ENCODE data around the gene MYOZ2.

Gene MYOZ2

DNA sequence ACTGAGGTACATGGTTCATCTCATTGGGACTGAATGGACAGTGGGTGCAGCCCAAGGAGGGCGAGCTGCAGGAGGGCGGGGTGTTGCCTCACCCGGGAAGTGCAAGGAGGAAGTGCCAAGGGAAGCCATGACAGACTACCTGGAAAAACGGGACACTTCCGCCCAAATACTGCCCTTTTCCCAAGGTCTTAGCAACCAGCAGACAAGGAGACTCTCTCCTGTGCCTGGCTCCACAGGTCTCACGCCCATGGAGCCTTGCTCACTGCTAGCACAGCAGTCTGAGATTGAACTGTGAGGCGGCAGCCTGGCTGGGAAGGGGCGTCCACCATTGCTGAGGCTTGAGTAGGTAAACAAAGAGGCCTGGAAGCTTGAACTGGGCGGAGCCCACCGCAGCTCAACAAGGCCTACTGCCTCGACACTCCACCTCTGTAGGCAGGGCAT is 62.2 kb downstream of the MYOZ2 start:
- DNase-seq (ENCODE audit: extremely low read depth, low read depth), result no peak
- TF ChIP-seq, protein P1, sequence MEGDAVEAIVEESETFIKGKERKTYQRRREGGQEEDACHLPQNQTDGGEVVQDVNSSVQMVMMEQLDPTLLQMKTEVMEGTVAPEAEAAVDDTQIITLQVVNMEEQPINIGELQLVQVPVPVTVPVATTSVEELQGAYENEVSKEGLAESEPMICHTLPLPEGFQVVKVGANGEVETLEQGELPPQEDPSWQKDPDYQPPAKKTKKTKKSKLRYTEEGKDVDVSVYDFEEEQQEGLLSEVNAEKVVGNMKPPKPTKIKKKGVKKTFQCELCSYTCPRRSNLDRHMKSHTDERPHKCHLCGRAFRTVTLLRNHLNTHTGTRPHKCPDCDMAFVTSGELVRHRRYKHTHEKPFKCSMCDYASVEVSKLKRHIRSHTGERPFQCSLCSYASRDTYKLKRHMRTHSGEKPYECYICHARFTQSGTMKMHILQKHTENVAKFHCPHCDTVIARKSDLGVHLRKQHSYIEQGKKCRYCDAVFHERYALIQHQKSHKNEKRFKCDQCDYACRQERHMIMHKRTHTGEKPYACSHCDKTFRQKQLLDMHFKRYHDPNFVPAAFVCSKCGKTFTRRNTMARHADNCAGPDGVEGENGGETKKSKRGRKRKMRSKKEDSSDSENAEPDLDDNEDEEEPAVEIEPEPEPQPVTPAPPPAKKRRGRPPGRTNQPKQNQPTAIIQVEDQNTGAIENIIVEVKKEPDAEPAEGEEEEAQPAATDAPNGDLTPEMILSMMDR (IDR thresholded peaks at IDR 0.05; ENCODE audit: low read depth, low read length), result no peak

- no peak for DNase-seq (ENCODE audit: extremely low read depth, low read depth)
Measured at GRCh38 chr4:119204916-119205315, 69.3 kb downstream of the MYOZ2 start.

DNA sequence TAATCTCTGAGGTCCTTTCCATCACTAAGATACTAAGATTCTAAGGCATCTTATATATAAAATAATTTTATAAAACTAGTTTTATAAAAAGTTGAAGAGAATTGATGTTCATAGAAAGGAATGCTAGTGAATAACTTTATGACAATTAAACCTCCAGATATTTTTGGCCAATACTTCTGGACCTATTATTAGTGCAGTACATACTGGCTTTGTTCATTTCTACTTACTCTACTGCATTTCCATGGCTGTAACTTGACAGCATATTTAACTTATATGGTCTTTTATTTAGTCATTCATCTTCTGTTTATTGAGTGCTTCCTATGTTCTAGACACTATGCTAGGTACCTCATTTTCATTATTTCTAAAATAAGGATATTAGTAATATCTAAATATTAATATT is 70.1 kb downstream of the MYOZ2 start:
- no peak for DNase-seq (ENCODE audit: extremely low read depth, low read depth)
- TF ChIP-seq, protein P1 (IDR thresholded peaks at IDR 0.05; ENCODE audit: low read depth, low read length), result no peak

More at GRCh38 chr4:119204916-119205315, 69.3 kb downstream of the MYOZ2 start:
- TF ChIP-seq, protein P1 (IDR thresholded peaks at IDR 0.05; ENCODE audit: low read depth, low read length), result no peak

- TF ChIP-seq, protein P1 (IDR thresholded peaks at IDR 0.05; ENCODE audit: low read depth, low read length), result no peak
- DNase-seq (ENCODE audit: extremely low read depth, low read depth), result no peak
Measured at GRCh38 chr4:119206178-119206577, 70.5 kb downstream of the MYOZ2 start.

GRCh38 chr4:119207051-119207450 is 71.4 kb downstream of the MYOZ2 start:
- peak; percentile 16 for DNase-seq (ENCODE audit: extremely low read depth, low read depth)
- TF ChIP-seq, protein P1 (IDR thresholded peaks at IDR 0.05; ENCODE audit: low read depth, low read length), result no peak

GRCh38 chr4:119209077-119209476 is 73.4 kb downstream of the MYOZ2 start:
- TF ChIP-seq, protein P1 (IDR thresholded peaks at IDR 0.05; ENCODE audit: low read depth, low read length), result no peak
- DNase-seq (ENCODE audit: extremely low read depth, low read depth), result peak; percentile 51

GRCh38 chr4:119209586-119209985 is 74.0 kb downstream of the MYOZ2 start:
- no peak for DNase-seq (ENCODE audit: extremely low read depth, low read depth)
- TF ChIP-seq, protein P1 (IDR thresholded peaks at IDR 0.05; ENCODE audit: low read depth, low read length), result no peak

Measured in AG09319 (cell line).